Measurements from ENCODE around the gene HSPA5.

DNA sequence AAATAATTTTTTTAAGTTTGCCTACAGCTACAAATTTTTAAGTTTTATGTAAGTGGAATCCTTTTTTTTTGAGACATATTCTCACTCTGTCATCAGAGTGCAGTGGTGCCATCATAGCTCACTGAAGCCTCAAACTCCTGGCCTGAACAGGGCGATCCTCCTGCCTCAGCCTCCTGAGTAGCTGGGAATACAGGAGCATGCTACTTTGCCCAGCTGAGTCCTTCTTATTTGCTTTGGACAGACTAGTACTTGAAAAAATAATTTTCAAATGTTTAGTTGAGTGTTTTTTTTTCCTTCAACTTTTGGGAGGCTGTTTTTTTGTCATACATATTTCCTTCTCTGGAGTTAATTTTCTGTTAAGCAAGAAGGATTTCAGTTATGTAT is 27.9 kb upstream of the HSPA5 start:
- TF ChIP-seq, protein P1, sequence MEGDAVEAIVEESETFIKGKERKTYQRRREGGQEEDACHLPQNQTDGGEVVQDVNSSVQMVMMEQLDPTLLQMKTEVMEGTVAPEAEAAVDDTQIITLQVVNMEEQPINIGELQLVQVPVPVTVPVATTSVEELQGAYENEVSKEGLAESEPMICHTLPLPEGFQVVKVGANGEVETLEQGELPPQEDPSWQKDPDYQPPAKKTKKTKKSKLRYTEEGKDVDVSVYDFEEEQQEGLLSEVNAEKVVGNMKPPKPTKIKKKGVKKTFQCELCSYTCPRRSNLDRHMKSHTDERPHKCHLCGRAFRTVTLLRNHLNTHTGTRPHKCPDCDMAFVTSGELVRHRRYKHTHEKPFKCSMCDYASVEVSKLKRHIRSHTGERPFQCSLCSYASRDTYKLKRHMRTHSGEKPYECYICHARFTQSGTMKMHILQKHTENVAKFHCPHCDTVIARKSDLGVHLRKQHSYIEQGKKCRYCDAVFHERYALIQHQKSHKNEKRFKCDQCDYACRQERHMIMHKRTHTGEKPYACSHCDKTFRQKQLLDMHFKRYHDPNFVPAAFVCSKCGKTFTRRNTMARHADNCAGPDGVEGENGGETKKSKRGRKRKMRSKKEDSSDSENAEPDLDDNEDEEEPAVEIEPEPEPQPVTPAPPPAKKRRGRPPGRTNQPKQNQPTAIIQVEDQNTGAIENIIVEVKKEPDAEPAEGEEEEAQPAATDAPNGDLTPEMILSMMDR (IDR thresholded peaks at IDR 0.05): no peak
- no peak for TF ChIP-seq POLR2A (IDR thresholded peaks at IDR 0.05)
